Sigmoid colon (tissue), 4 donors: ENCODE measurements around the gene UNC119.

Experiments used
- POLR2AphosphoS5 ChIP-seq, 4 donors: sonication (generic); formaldehyde crosslinking; IDR thresholded peaks; one replicate each; pipeline ENCODE4 v1.6.1; 2017; ENCODE audit warnings: antibody characterized with exemption in 4 of 4
- TF ChIP-seq, protein P1 (sequence below), 4 experiments: fragments of 450-650 bp in 3 of 4; fragments of 200-600 bp in 1 of 4; IDR thresholded peaks; one replicate each; pipeline ENCODE4 v1.5.1; 2016 to 2019; ENCODE audit warnings: antibody characterized with exemption in 4 of 4, mild to moderate bottlenecking in 3 of 4, moderate library complexity in 2 of 4

DNA sequence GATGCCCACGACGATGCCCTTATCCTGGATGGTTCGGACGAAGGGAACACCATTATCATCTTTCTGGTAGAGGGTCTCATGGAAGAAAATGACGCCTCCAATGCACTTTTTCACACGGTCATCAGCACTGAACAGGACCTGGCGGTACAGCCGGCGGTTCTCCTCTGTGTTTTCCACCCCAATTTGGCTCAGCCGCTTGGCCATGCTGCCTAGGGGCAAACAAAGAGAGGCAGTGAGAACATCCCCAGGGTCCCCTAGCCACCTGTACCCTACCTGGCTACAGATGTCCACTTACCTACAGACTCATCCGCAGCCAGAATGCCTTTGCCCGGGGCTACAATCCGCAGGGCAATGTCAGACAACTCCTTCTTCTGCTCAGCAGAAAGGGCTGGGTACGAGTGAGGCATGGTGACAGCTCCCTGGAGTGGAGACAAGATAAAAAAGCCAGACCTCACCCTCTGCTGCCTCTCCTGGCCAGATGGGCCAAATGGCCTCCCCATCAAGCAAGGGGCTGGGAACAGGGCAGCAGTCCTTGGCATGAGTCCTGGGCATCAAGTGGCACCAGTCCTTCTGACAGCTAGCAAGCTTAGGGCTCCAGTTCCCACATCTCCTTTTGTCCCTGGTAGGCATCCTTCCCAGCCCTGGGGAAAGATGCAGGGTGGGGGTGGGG lies 22.8 kb upstream of the UNC119 start:
- TF ChIP-seq, protein P1, sequence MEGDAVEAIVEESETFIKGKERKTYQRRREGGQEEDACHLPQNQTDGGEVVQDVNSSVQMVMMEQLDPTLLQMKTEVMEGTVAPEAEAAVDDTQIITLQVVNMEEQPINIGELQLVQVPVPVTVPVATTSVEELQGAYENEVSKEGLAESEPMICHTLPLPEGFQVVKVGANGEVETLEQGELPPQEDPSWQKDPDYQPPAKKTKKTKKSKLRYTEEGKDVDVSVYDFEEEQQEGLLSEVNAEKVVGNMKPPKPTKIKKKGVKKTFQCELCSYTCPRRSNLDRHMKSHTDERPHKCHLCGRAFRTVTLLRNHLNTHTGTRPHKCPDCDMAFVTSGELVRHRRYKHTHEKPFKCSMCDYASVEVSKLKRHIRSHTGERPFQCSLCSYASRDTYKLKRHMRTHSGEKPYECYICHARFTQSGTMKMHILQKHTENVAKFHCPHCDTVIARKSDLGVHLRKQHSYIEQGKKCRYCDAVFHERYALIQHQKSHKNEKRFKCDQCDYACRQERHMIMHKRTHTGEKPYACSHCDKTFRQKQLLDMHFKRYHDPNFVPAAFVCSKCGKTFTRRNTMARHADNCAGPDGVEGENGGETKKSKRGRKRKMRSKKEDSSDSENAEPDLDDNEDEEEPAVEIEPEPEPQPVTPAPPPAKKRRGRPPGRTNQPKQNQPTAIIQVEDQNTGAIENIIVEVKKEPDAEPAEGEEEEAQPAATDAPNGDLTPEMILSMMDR (IDR thresholded peaks at IDR 0.05) = no peak
- no peak for TF ChIP-seq POLR2AphosphoS5 (IDR thresholded peaks at IDR 0.05)
